B cell (primary cell): ENCODE measurements around the gene CCDC106. TPM values are rescaled to one million over a fixed set of nuclear protein-coding genes. Genes with fewer than 3 reads are reported as not detected.
A peak's percentile ranks its signal among the peaks of the same experiment; 100 is the strongest.

Source experiments
- ATAC-seq: fragments of 200-7000 bp; cut with Tn5 transposase; one replicate; pipeline ENCODE4 v1.10.0; 2021; ENCODE audit warnings: low read depth, mild to moderate bottlenecking, moderate number of reproducible peaks, moderate library complexity
- CTCF ChIA-PET: fragments of 350-600 bp; sonication (Branson Sonifier 250); formaldehyde crosslinking; loops from one replicate; lab custom pipeline; 2021; ENCODE audit warnings: antibody characterized with exemption, inconsistent platforms; lab: Charles Lee
- POLR2A ChIA-PET: fragments of 350-600 bp; sonication (Branson Sonifier 250); formaldehyde crosslinking; loops from one replicate; lab custom pipeline; 2021; ENCODE audit warnings: antibody characterized with exemption; lab: Charles Lee
- DNase-seq: peaks from one replicate; pipeline ENCODE4 v3.0.0; 2013
- H2AFZ ChIP-seq: 2 replicates; pipeline ENCODE4 v1.6.1; 2012; ENCODE audit warnings: mild to moderate bottlenecking, low read depth, low read length; ENCODE audit not compliant: insufficient read depth, poor library complexity, severe bottlenecking
- H3K27ac ChIP-seq, 2 donors: 1 replicate in 1 of 2; 2 replicates in 1 of 2; pipeline ENCODE4 v1.5.1; 2012 to 2013; ENCODE audit warnings: low read length in 2 of 2, mild to moderate bottlenecking in 2 of 2, moderate library complexity in 1 of 2
- H3K27me3 ChIP-seq, 4 experiments: fragments of 200-600 bp in 1 of 4; sonication (generic) in 1 of 4; replicated peaks in 1 of 4; 1 replicate in 2 of 4; 2 replicates in 2 of 4; pipeline versions ENCODE4 v1.6.1 to v1.7.0; 2013 to 2016; ENCODE audit warnings: low read length in 3 of 4, mild to moderate bottlenecking in 2 of 4, mixed read lengths in 1 of 4, moderate library complexity in 1 of 4; ENCODE audit not compliant: insufficient read depth in 4 of 4, control insufficient read depth in 3 of 4; ENCODE audit errors: control extremely low read depth in 1 of 4
- H3K36me3 ChIP-seq, 2 experiments: replicated peaks in 1 of 2; 1 replicate in 1 of 2; 2 replicates in 1 of 2; pipeline versions ENCODE4 v1.6.1 to v1.7.1; 2013; ENCODE audit warnings: low read length in 1 of 2; ENCODE audit not compliant: insufficient read depth in 2 of 2, control insufficient read depth in 1 of 2; ENCODE audit errors: control extremely low read depth in 1 of 2, extremely low read depth in 1 of 2
- H3K4me1 ChIP-seq, 2 donors: fragments of 200-600 bp in 1 of 2; sonication (generic) in 1 of 2; 1 replicate in 1 of 2; 2 replicates in 1 of 2; pipeline versions ENCODE4 v1.5.1 to v1.6.1; 2013 to 2017; ENCODE audit warnings: low read length in 2 of 2; ENCODE audit not compliant: control insufficient read depth in 2 of 2, insufficient read depth in 2 of 2
- H3K4me2 ChIP-seq: replicated peaks from 2 replicates; pipeline ENCODE3; 2012; ENCODE audit warnings: mild to moderate bottlenecking, low read depth, low read length; ENCODE audit not compliant: poor library complexity, severe bottlenecking
- H3K4me3 ChIP-seq, 5 experiments: fragments of 200-600 bp in 1 of 5; sonication (generic) in 1 of 5; 1 replicate in 3 of 5; 2 replicates in 2 of 5; pipeline versions ENCODE4 v1.5.1 to v1.7.0; 2011 to 2016; ENCODE audit warnings: low read length in 4 of 5, mild to moderate bottlenecking in 4 of 5, low read depth in 2 of 5, control low read depth in 1 of 5, moderate library complexity in 1 of 5; ENCODE audit not compliant: insufficient read depth in 1 of 5; ENCODE audit errors: control extremely low read depth in 1 of 5, extremely low read depth in 1 of 5
- H3K79me2 ChIP-seq: fragments of 200-600 bp; sonication (generic); one replicate; pipeline ENCODE4 v1.6.0; 2016; ENCODE audit warnings: low read length; ENCODE audit not compliant: control insufficient read depth, insufficient read depth
- H3K9ac ChIP-seq: fragments of 200-600 bp; sonication (generic); 2 replicates; pipeline ENCODE4 v1.6.1; 2017; ENCODE audit warnings: mild to moderate bottlenecking, low read length, moderate library complexity
- H3K9me3 ChIP-seq, 3 donors: one replicate each; pipeline versions ENCODE4 v1.6.1 to v1.7.1; 2013; ENCODE audit warnings: low read length in 2 of 3; ENCODE audit not compliant: control insufficient read depth in 2 of 3, insufficient read depth in 1 of 3; ENCODE audit errors: control extremely low read depth in 1 of 3
- H4K20me1 ChIP-seq: 2 replicates; pipeline ENCODE4 v1.6.0; 2012; ENCODE audit warnings: mild to moderate bottlenecking, low read length; ENCODE audit not compliant: insufficient read depth, control insufficient read depth, poor library complexity, severe bottlenecking
- H3K27ac Mint-ChIP-seq: one replicate; pipeline ENCODE4 v1.8.0; 2021; ENCODE audit warnings: mixed read lengths
- H3K27me3 Mint-ChIP-seq: one replicate; pipeline ENCODE4 v1.8.0; 2021; ENCODE audit warnings: mixed read lengths
- H3K4me1 Mint-ChIP-seq: one replicate; pipeline ENCODE4 v1.8.0; 2021; ENCODE audit warnings: mixed read lengths
- H3K4me3 Mint-ChIP-seq: one replicate; pipeline ENCODE4 v1.8.0; 2021; ENCODE audit warnings: mixed read lengths
- H3K9me3 Mint-ChIP-seq: one replicate; pipeline ENCODE4 v1.8.0; 2022; ENCODE audit warnings: mixed read lengths; ENCODE audit not compliant: insufficient read depth
- CTCF ChIP-seq: fragments of 200-600 bp; IDR thresholded peaks from one replicate; pipeline ENCODE4 v1.8.0; 2022; ENCODE audit warnings: antibody characterized with exemption, mild to moderate bottlenecking
- EZH2 ChIP-seq: IDR thresholded peaks from 2 replicates; pipeline ENCODE4 v1.6.1; 2012; ENCODE audit warnings: borderline replicate concordance, low read depth, mild to moderate bottlenecking, moderate library complexity, low read length; ENCODE audit not compliant: insufficient read depth, poor library complexity, severe bottlenecking
- WGBS: methylation state at CpG from one replicate; pipeline ENCODE4 v1.1.5; 2013; ENCODE audit warnings: missing lambda C conversion rate; ENCODE audit not compliant: insufficient coverage; 5-methylcytosine and 5-hydroxymethylcytosine counted together
- intact Hi-C: fragments of 100-400 bp; cut with micrococcal nuclease; formaldehyde crosslinking; loops from one replicate; pipeline ENCODE4 v1.10.0; 2022
- polyA plus RNA-seq: library from polyadenylated mRNA; depleted of rRNA; stranded (reverse); fragments of >200 nt; gene quantifications from 2 replicates; pipeline ENCODE4 v1.2.3, GENCODE V29; 2012
- total RNA-seq, 2 donors: library from RNA; stranded (reverse); fragments of 120-200 nt in 1 of 2; gene quantifications; 1 replicate in 1 of 2; 2 replicates in 1 of 2; pipeline versions ENCODE4 v1.2.3 to v1.2.4, GENCODE V29; 2013 to 2022

CCDC106 gene
- total and polyA plus RNA-seq, 2 donors (not counting 1 experiment from before 2014, with no cell fraction given): 25.2 to 52.1 TPM

- Histone ChIP-seq H3K4me3 (no peak overlapping the region), H3K36me3 (peaks cover 0 to 13% of the 10 kb centered on the region in 2 experiments), H4K20me1 (peaks cover 30% of the 10 kb centered on the region), H3K27ac (no peak overlapping the region), H3K27me3 (no peaks in the 10 kb centered on the region), H3K4me2 (no peak overlapping the region), H2AFZ (no peak overlapping the region), H3K9me3 (no peaks in the 10 kb centered on the region), H3K79me2 (peaks cover 66% of the 10 kb centered on the region), H3K9ac (no peak overlapping the region), H3K4me1 (peaks cover 24 to 40% of the 10 kb centered on the region in 2 donors)
- H3K27ac Mint-ChIP-seq: no peak overlapping the region
- WGBS: 100% methylated on average over 5 of the region's 5 CpGs
- intact Hi-C loops: loop anchor here (5.0 to 10.0 kb wide), 3 partner anchors 33 to 355 kb away; partner anchors contain the start of genes BRSK1, HSPBP1, PPP6R1 and ZNF580
- TF ChIP-seq EZH2 (no peak), CTCF (no peak)
- H3K4me3 Mint-ChIP-seq: no peak overlapping the region
- DNase-seq (no peak), ATAC-seq (no peak)
- POLR2A ChIA-PET: no interaction called here
- H3K27me3 Mint-ChIP-seq: no peaks in the 10 kb centered on the region
- no peaks in the 10 kb centered on the region for H3K9me3 Mint-ChIP-seq
- CTCF ChIA-PET: interaction anchor here (4.9 kb wide), 1 partner anchor 23 kb away, joined by 21 read pairs; no protein-coding TSS in a partner anchor
- H3K4me1 Mint-ChIP-seq: peaks cover 68% of the 10 kb centered on the region
Measured at GRCh38 chr19:55609326-55609725, 38.7 kb upstream of the CCDC106 start.

DNA sequence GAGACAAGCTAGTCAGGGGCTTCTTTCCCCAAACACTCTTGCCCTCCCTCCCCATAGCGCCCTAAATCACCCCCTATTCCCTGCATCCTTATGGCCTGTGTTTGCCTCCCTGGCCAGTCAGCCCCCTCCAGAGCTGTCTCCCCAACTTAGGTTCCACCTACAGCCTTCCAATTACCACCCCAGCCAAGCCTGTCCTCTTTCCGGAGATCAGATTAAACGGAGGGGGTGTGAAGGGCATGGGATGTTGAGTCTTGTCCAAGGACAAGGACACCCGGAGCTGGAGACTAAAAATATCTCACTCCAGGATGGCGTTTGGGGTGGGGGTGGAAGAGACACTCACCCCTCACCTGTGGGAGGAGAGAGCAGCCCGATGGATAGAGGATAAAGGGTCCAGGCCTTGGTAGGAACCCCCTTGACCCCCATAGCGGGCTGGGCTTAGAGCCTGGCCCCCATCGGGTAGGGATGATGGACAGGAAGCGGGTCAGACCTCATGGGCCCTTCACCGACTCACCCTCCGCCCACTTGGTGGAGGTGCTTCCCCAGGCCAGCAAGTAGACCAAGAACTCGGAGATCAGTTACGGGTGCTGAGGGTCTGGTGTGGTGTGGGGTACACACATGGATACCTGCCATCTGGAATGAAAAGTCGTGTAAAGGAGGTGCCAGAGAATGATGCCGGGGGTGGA is 36.6 kb upstream of the CCDC106 start:
- Histone ChIP-seq H3K27ac (peak overlapping the region in 1 of 2 donors; percentile 70), H3K4me1 (peaks cover 17 to 24% of the 10 kb centered on the region in 2 donors), H3K79me2 (peaks cover 65% of the 10 kb centered on the region), H2AFZ (no peak overlapping the region), H4K20me1 (peaks cover 35% of the 10 kb centered on the region), H3K9ac (no peak overlapping the region), H3K9me3 (no peaks in the 10 kb centered on the region), H3K27me3 (no peaks in the 10 kb centered on the region), H3K4me2 (peak overlapping the region; percentile 20), H3K4me3 (no peak overlapping the region), H3K36me3 (peaks cover 0 to 18% of the 10 kb centered on the region in 2 experiments)
- Mint-ChIP-seq H3K9me3 (no peaks in the 10 kb centered on the region), H3K27me3 (no peaks in the 10 kb centered on the region), H3K4me1 (peaks cover 55% of the 10 kb centered on the region), H3K4me3 (no peak overlapping the region), H3K27ac (peak overlapping the region; percentile 18)
- intact Hi-C loops: no loop called here
- ChIA-PET CTCF (interaction anchor here (0.6 to 4.9 kb wide), 3 partner anchors 21 to 108 kb away, joined by 3 to 21 read pairs (median 3); no protein-coding TSS in a partner anchor), POLR2A (no interaction called here)
- DNase-seq (no peak), ATAC-seq (no peak)
- TF ChIP-seq CTCF (no peak), EZH2 (no peak)
- 87% methylated on average over 11 of the region's 15 CpGs for WGBS
